ENCODE data around the gene MTTP. TPM values are rescaled to one million over a fixed set of nuclear protein-coding genes. Genes with fewer than 3 reads are reported as not detected.

MTTP gene
- total and polyA plus RNA-seq, 2 donors (not counting 1 experiment from before 2014, with no cell fraction given): 0.03 TPM; not detected in 1

- no peak overlapping the region for H3K4me3 Mint-ChIP-seq
- intact Hi-C loops (cut with micrococcal nuclease): no loop called here
- H3K27ac ChIP-seq (ENCODE audit: low read length in 2 of 2): no peak overlapping the region
- TF ChIP-seq, protein P1, sequence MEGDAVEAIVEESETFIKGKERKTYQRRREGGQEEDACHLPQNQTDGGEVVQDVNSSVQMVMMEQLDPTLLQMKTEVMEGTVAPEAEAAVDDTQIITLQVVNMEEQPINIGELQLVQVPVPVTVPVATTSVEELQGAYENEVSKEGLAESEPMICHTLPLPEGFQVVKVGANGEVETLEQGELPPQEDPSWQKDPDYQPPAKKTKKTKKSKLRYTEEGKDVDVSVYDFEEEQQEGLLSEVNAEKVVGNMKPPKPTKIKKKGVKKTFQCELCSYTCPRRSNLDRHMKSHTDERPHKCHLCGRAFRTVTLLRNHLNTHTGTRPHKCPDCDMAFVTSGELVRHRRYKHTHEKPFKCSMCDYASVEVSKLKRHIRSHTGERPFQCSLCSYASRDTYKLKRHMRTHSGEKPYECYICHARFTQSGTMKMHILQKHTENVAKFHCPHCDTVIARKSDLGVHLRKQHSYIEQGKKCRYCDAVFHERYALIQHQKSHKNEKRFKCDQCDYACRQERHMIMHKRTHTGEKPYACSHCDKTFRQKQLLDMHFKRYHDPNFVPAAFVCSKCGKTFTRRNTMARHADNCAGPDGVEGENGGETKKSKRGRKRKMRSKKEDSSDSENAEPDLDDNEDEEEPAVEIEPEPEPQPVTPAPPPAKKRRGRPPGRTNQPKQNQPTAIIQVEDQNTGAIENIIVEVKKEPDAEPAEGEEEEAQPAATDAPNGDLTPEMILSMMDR (IDR thresholded peaks at IDR 0.05): no peak
- TF ChIP-seq EZH2 (IDR thresholded peaks at IDR 0.05; ENCODE audit: borderline replicate concordance, insufficient read depth, low read depth, low read length, poor library complexity, severe bottlenecking): no peak
- H2AFZ ChIP-seq (ENCODE audit: insufficient read depth, low read depth, low read length, poor library complexity, severe bottlenecking): no peak overlapping the region
- no peak for ATAC-seq (ENCODE audit: low read depth)
- H3K9me3 ChIP-seq (ENCODE audit: control extremely low read depth in 1 of 3, control insufficient read depth in 2 of 3, insufficient read depth in 1 of 3, low read length in 2 of 3): peaks cover 0 to 12% (median 0%) of the 10 kb centered on the region in 3 donors
- no CpG with 5 or more reads among the region's 1 CpG for WGBS (ENCODE audit: insufficient coverage)
- H3K4me1 Mint-ChIP-seq: no peaks in the 10 kb centered on the region
- H4K20me1 ChIP-seq (ENCODE audit: control insufficient read depth, insufficient read depth, low read length, poor library complexity, severe bottlenecking): no peaks in the 10 kb centered on the region
- H3K9me3 Mint-ChIP-seq (ENCODE audit: insufficient read depth): no peaks in the 10 kb centered on the region
- no peaks in the 10 kb centered on the region for H3K79me2 ChIP-seq (ENCODE audit: control insufficient read depth, insufficient read depth, low read length)
- H3K36me3 ChIP-seq (replicated peaks in 1 of 2; ENCODE audit: control extremely low read depth in 1 of 2, control insufficient read depth in 1 of 2, extremely low read depth in 1 of 2, insufficient read depth in 2 of 2, low read length in 1 of 2): no peaks in the 10 kb centered on the region
- H3K9ac ChIP-seq (ENCODE audit: low read length): no peak overlapping the region
- ChIA-PET CTCF (no interaction called here), POLR2A (no interaction called here)
- H3K27ac Mint-ChIP-seq: no peak overlapping the region
- no peak overlapping the region for H3K4me3 ChIP-seq (ENCODE audit: control extremely low read depth in 1 of 5, extremely low read depth in 1 of 5, insufficient read depth in 1 of 5, low read depth in 2 of 5, low read length in 4 of 5)
- no peak overlapping the region for H3K4me2 ChIP-seq (replicated peaks; ENCODE audit: low read depth, low read length, poor library complexity, severe bottlenecking)
- no peaks in the 10 kb centered on the region for H3K27me3 Mint-ChIP-seq
- H3K4me1 ChIP-seq (ENCODE audit: control insufficient read depth in 2 of 2, insufficient read depth in 2 of 2, low read length in 2 of 2): no peaks in the 10 kb centered on the region
- no peaks in the 10 kb centered on the region for H3K27me3 ChIP-seq (replicated peaks in 1 of 4; ENCODE audit: control extremely low read depth in 1 of 4, control insufficient read depth in 3 of 4, insufficient read depth in 4 of 4, low read length in 3 of 4)
- no peak for DNase-seq
These were observed 73.7 kb downstream of the MTTP start for GRCh38 chr4:99648321-99648720.

DNA sequence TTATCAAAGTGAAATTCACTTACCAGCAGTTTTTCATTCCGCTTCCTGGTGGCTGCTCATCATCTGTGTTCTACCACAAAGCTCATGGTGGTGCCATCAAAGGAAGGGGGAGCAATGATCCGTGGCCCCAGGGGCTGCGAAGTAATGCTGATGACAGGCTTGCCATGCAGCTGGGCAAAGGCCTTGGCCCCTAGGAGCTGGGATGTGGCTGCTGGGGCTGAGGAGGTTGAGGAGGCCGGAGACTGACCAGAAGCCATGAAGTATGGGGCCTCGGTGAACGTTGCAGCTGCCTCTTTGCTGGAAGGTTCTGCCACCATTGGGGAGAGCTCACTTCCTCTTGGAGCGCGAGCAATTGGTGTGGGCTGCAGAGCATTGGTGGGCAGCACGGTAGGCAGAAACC lies 74.6 kb downstream of the MTTP start:
- H3K36me3 ChIP-seq (replicated peaks in 1 of 2; ENCODE audit: control extremely low read depth in 1 of 2, control insufficient read depth in 1 of 2, extremely low read depth in 1 of 2, insufficient read depth in 2 of 2, low read length in 1 of 2): no peaks in the 10 kb centered on the region
- TF ChIP-seq EZH2 (IDR thresholded peaks at IDR 0.05; ENCODE audit: borderline replicate concordance, insufficient read depth, low read depth, low read length, poor library complexity, severe bottlenecking): no peak
- TF ChIP-seq, protein P1 (IDR thresholded peaks at IDR 0.05): no peak
- Mint-ChIP-seq H3K27me3 (no peaks in the 10 kb centered on the region), H3K9me3 (ENCODE audit: insufficient read depth) (no peaks in the 10 kb centered on the region), H3K27ac (no peak overlapping the region), H3K4me1 (no peaks in the 10 kb centered on the region), H3K4me3 (no peak overlapping the region)
- no peak overlapping the region for H3K4me3 ChIP-seq (ENCODE audit: control extremely low read depth in 1 of 5, extremely low read depth in 1 of 5, insufficient read depth in 1 of 5, low read depth in 2 of 5, low read length in 4 of 5)
- CTCF ChIA-PET: no interaction called here
- POLR2A ChIA-PET: no interaction called here
- no peaks in the 10 kb centered on the region for H3K4me1 ChIP-seq (ENCODE audit: control insufficient read depth in 2 of 2, insufficient read depth in 2 of 2, low read length in 2 of 2)
- DNase-seq (no peak), ATAC-seq (ENCODE audit: low read depth) (no peak)
- no peaks in the 10 kb centered on the region for H3K27me3 ChIP-seq (replicated peaks in 1 of 4; ENCODE audit: control extremely low read depth in 1 of 4, control insufficient read depth in 3 of 4, insufficient read depth in 4 of 4, low read length in 3 of 4)
- H3K9me3 ChIP-seq (ENCODE audit: control extremely low read depth in 1 of 3, control insufficient read depth in 2 of 3, insufficient read depth in 1 of 3, low read length in 2 of 3): peaks cover 0 to 17% (median 0%) of the 10 kb centered on the region in 3 donors
- intact Hi-C loops (cut with micrococcal nuclease): no loop called here
- no peak overlapping the region for H3K9ac ChIP-seq (ENCODE audit: low read length)
- no peak overlapping the region for H2AFZ ChIP-seq (ENCODE audit: insufficient read depth, low read depth, low read length, poor library complexity, severe bottlenecking)
- no peaks in the 10 kb centered on the region for H4K20me1 ChIP-seq (ENCODE audit: control insufficient read depth, insufficient read depth, low read length, poor library complexity, severe bottlenecking)
- WGBS (ENCODE audit: insufficient coverage): 87% methylated on average over 8 of the region's 9 CpGs
- no peak overlapping the region for H3K27ac ChIP-seq (ENCODE audit: low read length in 2 of 2)
- H3K4me2 ChIP-seq (replicated peaks; ENCODE audit: low read depth, low read length, poor library complexity, severe bottlenecking): no peak overlapping the region
- H3K79me2 ChIP-seq (ENCODE audit: control insufficient read depth, insufficient read depth, low read length): no peaks in the 10 kb centered on the region
